ENCODE data around the gene S100P. TPM values are rescaled to one million over a fixed set of nuclear protein-coding genes. Genes with fewer than 3 reads are reported as not detected.
A peak's percentile ranks its signal among the peaks of the same experiment; 100 is the strongest.

S100P gene
- total RNA-seq: not detected in 2 replicates
- long read RNA-seq: 0 reads

- DNase-seq (ENCODE audit: extremely low spot score, unreplicated experiment): no peak
- Mint-ChIP-seq H3K9me3 (ENCODE audit: unreplicated experiment) (no peaks in the 10 kb centered on the region), H3K4me1 (ENCODE audit: unreplicated experiment) (peaks cover 37% of the 10 kb centered on the region), H3K27me3 (ENCODE audit: unreplicated experiment) (no peaks in the 10 kb centered on the region), H3K4me3 (ENCODE audit: unreplicated experiment) (no peak within 1 kb of the TSS), H3K27ac (ENCODE audit: unreplicated experiment) (peak within 1 kb of the TSS; percentile 53), H3K36me3 (ENCODE audit: unreplicated experiment) (peaks cover 3% of the 10 kb centered on the region)
- TF ChIP-seq, protein P1, sequence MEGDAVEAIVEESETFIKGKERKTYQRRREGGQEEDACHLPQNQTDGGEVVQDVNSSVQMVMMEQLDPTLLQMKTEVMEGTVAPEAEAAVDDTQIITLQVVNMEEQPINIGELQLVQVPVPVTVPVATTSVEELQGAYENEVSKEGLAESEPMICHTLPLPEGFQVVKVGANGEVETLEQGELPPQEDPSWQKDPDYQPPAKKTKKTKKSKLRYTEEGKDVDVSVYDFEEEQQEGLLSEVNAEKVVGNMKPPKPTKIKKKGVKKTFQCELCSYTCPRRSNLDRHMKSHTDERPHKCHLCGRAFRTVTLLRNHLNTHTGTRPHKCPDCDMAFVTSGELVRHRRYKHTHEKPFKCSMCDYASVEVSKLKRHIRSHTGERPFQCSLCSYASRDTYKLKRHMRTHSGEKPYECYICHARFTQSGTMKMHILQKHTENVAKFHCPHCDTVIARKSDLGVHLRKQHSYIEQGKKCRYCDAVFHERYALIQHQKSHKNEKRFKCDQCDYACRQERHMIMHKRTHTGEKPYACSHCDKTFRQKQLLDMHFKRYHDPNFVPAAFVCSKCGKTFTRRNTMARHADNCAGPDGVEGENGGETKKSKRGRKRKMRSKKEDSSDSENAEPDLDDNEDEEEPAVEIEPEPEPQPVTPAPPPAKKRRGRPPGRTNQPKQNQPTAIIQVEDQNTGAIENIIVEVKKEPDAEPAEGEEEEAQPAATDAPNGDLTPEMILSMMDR (IDR thresholded peaks at IDR 0.05): no peak
Measured at GRCh38 chr4:6693231-6694176, at the start of gene S100P. TSS of gene S100P (plus strand) at chr4:6693878. CDS start at chr4:6693933, 55 bp downstream.

GRCh38 chr4:6644792-6645530 is 48.7 kb upstream of the S100P start:
- no peak overlapping the region for H3K4me3 Mint-ChIP-seq (ENCODE audit: unreplicated experiment)

GRCh38 chr4:6647169-6647568 is 46.5 kb upstream of the S100P start:
- Mint-ChIP-seq H3K36me3 (ENCODE audit: unreplicated experiment) (peaks cover 14% of the 10 kb centered on the region), H3K4me1 (ENCODE audit: unreplicated experiment) (peaks cover 13% of the 10 kb centered on the region), H3K27ac (ENCODE audit: unreplicated experiment) (no peak overlapping the region), H3K9me3 (ENCODE audit: unreplicated experiment) (no peaks in the 10 kb centered on the region), H3K27me3 (ENCODE audit: unreplicated experiment) (no peaks in the 10 kb centered on the region), H3K4me3 (ENCODE audit: unreplicated experiment) (no peak overlapping the region)
- TF ChIP-seq, protein P1 (IDR thresholded peaks at IDR 0.05): no peak
- DNase-seq (ENCODE audit: extremely low spot score, unreplicated experiment): no peak

More at GRCh38 chr4:6644792-6645530, 48.7 kb upstream of the S100P start:
- Mint-ChIP-seq H3K9me3 (ENCODE audit: unreplicated experiment) (no peaks in the 10 kb centered on the region), H3K36me3 (ENCODE audit: unreplicated experiment) (peaks cover 23% of the 10 kb centered on the region), H3K27me3 (ENCODE audit: unreplicated experiment) (no peaks in the 10 kb centered on the region), H3K4me1 (ENCODE audit: unreplicated experiment) (peaks cover 24% of the 10 kb centered on the region), H3K27ac (ENCODE audit: unreplicated experiment) (no peak overlapping the region)
- no peak for DNase-seq (ENCODE audit: extremely low spot score, unreplicated experiment)
- TF ChIP-seq, protein P1 (IDR thresholded peaks at IDR 0.05): no peak

DNA sequence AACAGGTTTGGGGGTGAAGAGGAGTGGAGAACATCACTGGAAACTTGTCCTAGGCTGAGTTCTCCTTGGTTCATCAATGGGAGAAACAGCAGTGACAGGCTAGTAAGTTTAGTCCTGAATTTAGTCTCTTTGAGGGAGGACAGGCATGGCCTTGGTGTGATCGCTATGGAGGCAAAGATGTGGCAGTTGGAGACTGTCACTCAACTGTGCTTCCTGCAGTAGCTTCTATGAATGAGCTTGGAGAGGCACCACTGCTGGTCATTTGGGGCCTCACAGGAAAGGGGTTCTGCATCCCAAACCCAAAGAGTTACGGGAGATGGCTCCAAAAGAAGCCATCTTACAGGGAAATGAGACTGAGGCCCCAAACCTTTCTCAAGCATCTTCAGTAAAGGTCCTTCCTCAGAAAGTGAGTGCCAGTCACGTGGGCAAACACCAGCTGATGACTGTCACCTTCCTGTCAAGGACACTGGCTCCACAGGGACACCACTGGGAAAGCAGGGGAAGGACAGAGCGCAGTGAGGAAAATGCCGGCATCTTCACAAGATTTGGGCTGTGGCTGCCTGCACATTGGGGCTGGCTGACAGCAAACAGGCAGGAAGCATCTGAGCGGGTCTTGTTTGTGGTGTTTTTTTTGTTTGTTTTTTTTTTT is 46.0 kb upstream of the S100P start:
- Mint-ChIP-seq H3K36me3 (ENCODE audit: unreplicated experiment) (peaks cover 9% of the 10 kb centered on the region), H3K4me3 (ENCODE audit: unreplicated experiment) (no peak overlapping the region), H3K4me1 (ENCODE audit: unreplicated experiment) (peaks cover 7% of the 10 kb centered on the region), H3K9me3 (ENCODE audit: unreplicated experiment) (no peaks in the 10 kb centered on the region), H3K27ac (ENCODE audit: unreplicated experiment) (no peak overlapping the region), H3K27me3 (ENCODE audit: unreplicated experiment) (no peaks in the 10 kb centered on the region)
- TF ChIP-seq, protein P1 (IDR thresholded peaks at IDR 0.05): no peak
- no peak for DNase-seq (ENCODE audit: extremely low spot score, unreplicated experiment)
